ENCODE measurements around the gene NR2E1. TPM values are rescaled to one million over a fixed set of nuclear protein-coding genes. Genes with fewer than 3 reads are reported as not detected.

Gene NR2E1
- total and polyA plus RNA-seq, 9 donors: 0.02 TPM; not detected in 8

DNA sequence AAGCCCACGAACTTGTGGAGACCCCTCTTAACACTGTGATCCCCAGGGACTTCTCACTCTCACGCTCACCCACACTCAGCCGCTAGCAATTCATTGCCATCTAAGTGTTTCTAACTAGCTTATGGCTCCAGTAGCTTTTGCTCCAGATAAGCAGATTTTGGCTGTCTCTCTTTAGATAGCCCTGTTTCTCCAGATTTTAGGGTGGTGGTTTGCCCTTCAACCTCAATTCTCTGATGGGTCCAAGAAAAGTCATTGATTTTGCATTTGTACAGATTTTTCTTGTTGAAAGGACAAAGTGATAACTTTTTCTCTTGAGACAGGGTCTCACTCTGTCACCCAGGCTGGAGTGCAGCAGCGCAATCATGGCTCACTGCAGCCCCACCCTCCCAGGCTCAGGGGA lies 41.2 kb downstream of the NR2E1 start:
- Histone ChIP-seq H3K36me3 (no peaks in the 10 kb centered on the region), H3K9me3 (no peaks in the 10 kb centered on the region), H3K4me3 (no peak overlapping the region), H3K27ac (no peak overlapping the region), H3K4me1 (ENCODE audit: insufficient read depth) (peaks cover 1% of the 10 kb centered on the region), H3K27me3 (no peaks in the 10 kb centered on the region)
- WGBS, 3 donors: 93 to 95% (median 94%) methylated on average over 4 of the region's 4 CpGs
- no peak for TF ChIP-seq EP300 (IDR thresholded peaks at IDR 0.05)
- TF ChIP-seq, protein P1, sequence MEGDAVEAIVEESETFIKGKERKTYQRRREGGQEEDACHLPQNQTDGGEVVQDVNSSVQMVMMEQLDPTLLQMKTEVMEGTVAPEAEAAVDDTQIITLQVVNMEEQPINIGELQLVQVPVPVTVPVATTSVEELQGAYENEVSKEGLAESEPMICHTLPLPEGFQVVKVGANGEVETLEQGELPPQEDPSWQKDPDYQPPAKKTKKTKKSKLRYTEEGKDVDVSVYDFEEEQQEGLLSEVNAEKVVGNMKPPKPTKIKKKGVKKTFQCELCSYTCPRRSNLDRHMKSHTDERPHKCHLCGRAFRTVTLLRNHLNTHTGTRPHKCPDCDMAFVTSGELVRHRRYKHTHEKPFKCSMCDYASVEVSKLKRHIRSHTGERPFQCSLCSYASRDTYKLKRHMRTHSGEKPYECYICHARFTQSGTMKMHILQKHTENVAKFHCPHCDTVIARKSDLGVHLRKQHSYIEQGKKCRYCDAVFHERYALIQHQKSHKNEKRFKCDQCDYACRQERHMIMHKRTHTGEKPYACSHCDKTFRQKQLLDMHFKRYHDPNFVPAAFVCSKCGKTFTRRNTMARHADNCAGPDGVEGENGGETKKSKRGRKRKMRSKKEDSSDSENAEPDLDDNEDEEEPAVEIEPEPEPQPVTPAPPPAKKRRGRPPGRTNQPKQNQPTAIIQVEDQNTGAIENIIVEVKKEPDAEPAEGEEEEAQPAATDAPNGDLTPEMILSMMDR (IDR thresholded peaks at IDR 0.05): no peak
- no peak for TF ChIP-seq POLR2A (IDR thresholded peaks at IDR 0.05)
- intact Hi-C loops (cut with DNase I): no loop called here
- DNase-seq: no peak

DNA sequence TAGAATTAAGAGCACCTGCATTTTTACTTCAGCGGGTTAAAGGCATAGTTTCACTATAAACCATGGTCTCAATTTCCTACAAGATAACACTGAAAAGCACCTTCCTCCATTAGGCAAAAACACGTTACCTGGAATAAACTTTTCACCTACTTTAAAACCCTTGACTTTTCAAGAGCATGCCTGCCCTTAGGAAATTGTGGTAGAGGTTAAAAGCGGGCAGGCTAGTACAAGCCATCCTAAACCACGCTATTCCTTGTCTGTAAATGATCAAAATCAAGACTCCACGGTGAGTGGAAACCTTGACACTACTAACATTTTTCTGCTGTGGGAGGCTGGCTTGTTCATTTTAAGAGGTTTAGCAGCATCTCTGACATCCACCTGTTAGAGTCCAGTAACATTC lies 43.9 kb downstream of the NR2E1 start:
- TF ChIP-seq POLR2A (IDR thresholded peaks at IDR 0.05) (no peak), EP300 (IDR thresholded peaks at IDR 0.05) (no peak)
- TF ChIP-seq, protein P1 (IDR thresholded peaks at IDR 0.05): no peak
- Histone ChIP-seq H3K27ac (no peak overlapping the region), H3K4me3 (no peak overlapping the region), H3K4me1 (ENCODE audit: insufficient read depth) (no peaks in the 10 kb centered on the region), H3K27me3 (no peaks in the 10 kb centered on the region), H3K36me3 (no peaks in the 10 kb centered on the region), H3K9me3 (no peaks in the 10 kb centered on the region)
- no peak for DNase-seq
- intact Hi-C loops (cut with DNase I): no loop called here
- WGBS, 3 donors: 93 to 97% (median 97%) methylated on average over 5 of the region's 5 CpGs

DNA sequence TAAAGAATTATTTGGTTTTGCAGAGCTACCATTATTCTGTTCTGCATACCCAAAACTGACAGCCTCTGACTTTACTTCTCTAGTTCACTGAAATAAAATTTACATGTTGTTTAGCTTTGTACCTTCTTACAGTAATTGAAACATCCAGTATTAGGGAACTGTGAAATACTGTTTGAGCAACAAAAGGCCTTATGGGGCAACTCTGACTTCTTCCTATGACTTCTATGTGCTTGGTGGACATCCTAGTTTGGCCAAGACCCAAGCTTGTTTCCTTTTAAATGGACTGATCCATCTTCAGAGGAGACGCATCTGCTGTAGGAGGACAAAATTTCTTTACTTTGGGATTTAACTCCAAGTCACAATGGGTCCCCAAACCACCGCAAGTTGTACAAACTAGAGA lies 44.7 kb downstream of the NR2E1 start:
- H3K27ac ChIP-seq: no peak overlapping the region
- TF ChIP-seq POLR2A (IDR thresholded peaks at IDR 0.05): no peak
- TF ChIP-seq, protein P1 (IDR thresholded peaks at IDR 0.05): no peak
- TF ChIP-seq EP300 (IDR thresholded peaks at IDR 0.05): no peak
- H3K36me3 ChIP-seq: no peaks in the 10 kb centered on the region
- intact Hi-C loops (cut with DNase I): no loop called here
- H3K4me3 ChIP-seq: no peak overlapping the region
- WGBS, 3 donors: 94 to 97% (median 95%) methylated on average over 2 of the region's 2 CpGs
- H3K4me1 ChIP-seq (ENCODE audit: insufficient read depth): no peaks in the 10 kb centered on the region
- no peak for DNase-seq
- no peaks in the 10 kb centered on the region for H3K27me3 ChIP-seq
- no peaks in the 10 kb centered on the region for H3K9me3 ChIP-seq

DNA sequence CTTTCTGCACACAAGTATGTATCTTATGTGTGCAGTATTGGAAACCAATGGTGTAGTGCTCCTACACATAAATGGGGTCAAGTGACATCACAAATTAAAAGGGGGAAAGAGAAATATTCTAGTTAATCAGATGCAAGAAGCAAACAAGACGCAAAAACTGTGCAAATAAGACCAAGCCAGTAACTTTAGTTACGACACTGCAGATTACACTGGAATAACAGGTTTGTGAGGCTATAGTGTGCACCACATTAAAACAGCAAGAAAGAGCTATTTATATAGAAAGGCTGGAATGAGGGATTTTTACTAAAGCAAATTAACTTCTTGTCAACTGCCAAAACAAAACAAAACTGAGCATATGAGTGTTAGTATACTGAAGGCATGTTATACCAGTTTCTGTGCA lies 45.8 kb downstream of the NR2E1 start:
- 94 to 98% (median 96%) methylated on average over 2 of the region's 2 CpGs for WGBS, 3 donors
- no peak overlapping the region for H3K4me3 ChIP-seq

More for the DNA sequence above, 45.8 kb downstream of the NR2E1 start:
- intact Hi-C loops (cut with DNase I): no loop called here
- DNase-seq: no peak
- Histone ChIP-seq H3K27ac (no peak overlapping the region), H3K4me1 (ENCODE audit: insufficient read depth) (no peaks in the 10 kb centered on the region), H3K27me3 (no peaks in the 10 kb centered on the region), H3K36me3 (no peaks in the 10 kb centered on the region), H3K9me3 (no peaks in the 10 kb centered on the region)
- TF ChIP-seq, protein P1 (IDR thresholded peaks at IDR 0.05): no peak
- no peak for TF ChIP-seq POLR2A (IDR thresholded peaks at IDR 0.05)
- no peak for TF ChIP-seq EP300 (IDR thresholded peaks at IDR 0.05)
